Calu3 (cell line): Measurements from ENCODE around the gene COMTD1. TPM values are rescaled to one million over a fixed set of nuclear protein-coding genes. Genes with fewer than 3 reads are reported as not detected.

ENCODE experiments used
- BruUV-seq: library from RNA; stranded (reverse); fragments of 400-500 nt; replicated peaks from 2 replicates; lab custom pipeline; 2021; lab: Mats Ljungman, UMichigan
- CTCF ChIA-PET: fragments of 300-600 bp; sonication (Branson Sonifier 250); formaldehyde crosslinking; loops from one replicate; lab custom pipeline; 2022; ENCODE audit warnings: antibody characterized with exemption; lab: Charles Lee
- DNase-seq: peaks from one replicate; pipeline ENCODE4 v3.0.0; 2022
- H3K27ac Mint-ChIP-seq: one replicate; pipeline ENCODE4 v1.8.0; 2022; ENCODE audit warnings: mixed read lengths; ENCODE audit not compliant: unreplicated experiment
- H3K27me3 Mint-ChIP-seq: one replicate; pipeline ENCODE4 v1.8.0; 2022; ENCODE audit warnings: mixed read lengths; ENCODE audit not compliant: unreplicated experiment
- H3K36me3 Mint-ChIP-seq: one replicate; pipeline ENCODE4 v1.8.0; 2022; ENCODE audit warnings: mild to moderate bottlenecking, moderate library complexity, mixed read lengths; ENCODE audit not compliant: insufficient read depth, unreplicated experiment
- H3K4me1 Mint-ChIP-seq: one replicate; pipeline ENCODE4 v1.8.0; 2022; ENCODE audit warnings: mild to moderate bottlenecking, low read depth, mixed read lengths; ENCODE audit not compliant: unreplicated experiment
- H3K4me3 Mint-ChIP-seq: one replicate; pipeline ENCODE4 v1.8.0; 2022; ENCODE audit warnings: mild to moderate bottlenecking, low read depth, moderate library complexity, mixed read lengths; ENCODE audit not compliant: unreplicated experiment
- H3K9me3 Mint-ChIP-seq: one replicate; pipeline ENCODE4 v1.8.0; 2022; ENCODE audit warnings: low read depth, mixed read lengths; ENCODE audit not compliant: unreplicated experiment
- intact Hi-C: fragments of 100-400 bp; cut with micrococcal nuclease; formaldehyde crosslinking; loops from one replicate; pipeline ENCODE4 v1.10.0; 2022; ENCODE audit not compliant: unreplicated experiment
- total RNA-seq: library from RNA; stranded (reverse); gene quantifications from 2 replicates; pipeline ENCODE4 v1.2.3, GENCODE V29; 2022
- TF ChIP-seq, protein P1 (sequence below): fragments of 200-600 bp; IDR thresholded peaks from one replicate; pipeline ENCODE4 v1.8.0; 2022; ENCODE audit warnings: antibody characterized with exemption; ENCODE audit not compliant: unreplicated experiment

Gene COMTD1
- total RNA-seq, 1 experiment from 2014 or later = 52.4 TPM

GRCh38 chr10:75272094-75272493, 36.3 kb upstream of the COMTD1 start:
- CTCF ChIA-PET = no interaction called here
- Mint-ChIP-seq H3K36me3 (peaks cover 8% of the 10 kb centered on the region), H3K4me3 (no peak overlapping the region), H3K27me3 (no peaks in the 10 kb centered on the region), H3K9me3 (no peaks in the 10 kb centered on the region), H3K4me1 (peaks cover 14% of the 10 kb centered on the region), H3K27ac (no peak overlapping the region)
- no peak for DNase-seq
- intact Hi-C loops = no loop called here
- BruUV-seq = no TSS peak
- TF ChIP-seq, protein P1, sequence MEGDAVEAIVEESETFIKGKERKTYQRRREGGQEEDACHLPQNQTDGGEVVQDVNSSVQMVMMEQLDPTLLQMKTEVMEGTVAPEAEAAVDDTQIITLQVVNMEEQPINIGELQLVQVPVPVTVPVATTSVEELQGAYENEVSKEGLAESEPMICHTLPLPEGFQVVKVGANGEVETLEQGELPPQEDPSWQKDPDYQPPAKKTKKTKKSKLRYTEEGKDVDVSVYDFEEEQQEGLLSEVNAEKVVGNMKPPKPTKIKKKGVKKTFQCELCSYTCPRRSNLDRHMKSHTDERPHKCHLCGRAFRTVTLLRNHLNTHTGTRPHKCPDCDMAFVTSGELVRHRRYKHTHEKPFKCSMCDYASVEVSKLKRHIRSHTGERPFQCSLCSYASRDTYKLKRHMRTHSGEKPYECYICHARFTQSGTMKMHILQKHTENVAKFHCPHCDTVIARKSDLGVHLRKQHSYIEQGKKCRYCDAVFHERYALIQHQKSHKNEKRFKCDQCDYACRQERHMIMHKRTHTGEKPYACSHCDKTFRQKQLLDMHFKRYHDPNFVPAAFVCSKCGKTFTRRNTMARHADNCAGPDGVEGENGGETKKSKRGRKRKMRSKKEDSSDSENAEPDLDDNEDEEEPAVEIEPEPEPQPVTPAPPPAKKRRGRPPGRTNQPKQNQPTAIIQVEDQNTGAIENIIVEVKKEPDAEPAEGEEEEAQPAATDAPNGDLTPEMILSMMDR = no peak

GRCh38 chr10:75269605-75270004, 33.8 kb upstream of the COMTD1 start:
- CTCF ChIA-PET = no interaction called here
- H3K4me3 Mint-ChIP-seq = no peak overlapping the region
- TF ChIP-seq, protein P1 = no peak

GRCh38 chr10:75266945-75267344, 31.2 kb upstream of the COMTD1 start:
- peaks cover 28% of the 10 kb centered on the region for H3K4me1 Mint-ChIP-seq
- H3K9me3 Mint-ChIP-seq = no peaks in the 10 kb centered on the region
- intact Hi-C loops = loop anchor here (10.0 kb wide), 1 partner anchor 768 kb away; no protein-coding TSS in a partner anchor
- no peaks in the 10 kb centered on the region for H3K27me3 Mint-ChIP-seq
- TF ChIP-seq, protein P1 = no peak
- no peak for DNase-seq
- CTCF ChIA-PET = no interaction called here
- no TSS peak for BruUV-seq
- H3K4me3 Mint-ChIP-seq = no peak overlapping the region
- H3K36me3 Mint-ChIP-seq = peaks cover 9% of the 10 kb centered on the region
- no peak overlapping the region for H3K27ac Mint-ChIP-seq

More at GRCh38 chr10:75269605-75270004, 33.8 kb upstream of the COMTD1 start:
- Mint-ChIP-seq H3K27ac (no peak overlapping the region), H3K4me1 (peaks cover 16% of the 10 kb centered on the region), H3K27me3 (no peaks in the 10 kb centered on the region), H3K36me3 (no peaks in the 10 kb centered on the region), H3K9me3 (no peaks in the 10 kb centered on the region)
- intact Hi-C loops = loop anchor here (10.0 kb wide), 1 partner anchor 765 kb away; no protein-coding TSS in a partner anchor
- no peak for DNase-seq
- no TSS peak for BruUV-seq

DNA sequence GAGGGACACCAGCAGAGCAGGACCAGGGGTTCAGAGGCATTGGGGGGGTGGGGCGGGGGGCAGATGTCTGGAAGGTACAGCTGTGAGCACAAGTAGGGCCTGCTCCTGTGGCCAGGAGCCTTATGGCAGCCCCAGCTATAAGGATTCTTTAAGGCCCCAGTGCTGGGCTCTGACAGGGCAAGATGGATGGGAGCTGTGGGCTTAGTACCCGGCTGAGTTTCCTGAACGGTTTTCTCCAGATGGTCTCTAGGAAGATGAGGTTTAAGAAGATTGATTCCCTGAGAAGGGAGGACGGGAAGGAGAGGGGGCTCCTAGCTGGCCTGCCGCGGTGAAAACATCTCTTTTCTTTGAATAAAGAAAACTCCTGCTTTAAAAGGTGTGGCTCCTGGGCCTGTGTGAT, 30.1 kb upstream of the COMTD1 start:
- Mint-ChIP-seq H3K4me3 (no peak overlapping the region), H3K9me3 (no peaks in the 10 kb centered on the region), H3K27ac (no peak overlapping the region), H3K36me3 (peaks cover 10% of the 10 kb centered on the region), H3K27me3 (no peaks in the 10 kb centered on the region), H3K4me1 (peaks cover 34% of the 10 kb centered on the region)
- CTCF ChIA-PET = interaction anchor here (0.6 kb wide), 1 partner anchor 91 kb away, joined by 7 read pairs; no protein-coding TSS in a partner anchor
- BruUV-seq = no TSS peak
- intact Hi-C loops = loop anchor here (10.0 kb wide), 1 partner anchor 769 kb away; no protein-coding TSS in a partner anchor
- TF ChIP-seq, protein P1 = no peak
- no peak for DNase-seq
